ENCODE measurements around the gene RAB6B. TPM values are rescaled to one million over a fixed set of nuclear protein-coding genes. Genes with fewer than 3 reads are reported as not detected.

The RAB6B gene
- total RNA-seq, 1 donor from 2014 or later: 11.0 TPM

DNA sequence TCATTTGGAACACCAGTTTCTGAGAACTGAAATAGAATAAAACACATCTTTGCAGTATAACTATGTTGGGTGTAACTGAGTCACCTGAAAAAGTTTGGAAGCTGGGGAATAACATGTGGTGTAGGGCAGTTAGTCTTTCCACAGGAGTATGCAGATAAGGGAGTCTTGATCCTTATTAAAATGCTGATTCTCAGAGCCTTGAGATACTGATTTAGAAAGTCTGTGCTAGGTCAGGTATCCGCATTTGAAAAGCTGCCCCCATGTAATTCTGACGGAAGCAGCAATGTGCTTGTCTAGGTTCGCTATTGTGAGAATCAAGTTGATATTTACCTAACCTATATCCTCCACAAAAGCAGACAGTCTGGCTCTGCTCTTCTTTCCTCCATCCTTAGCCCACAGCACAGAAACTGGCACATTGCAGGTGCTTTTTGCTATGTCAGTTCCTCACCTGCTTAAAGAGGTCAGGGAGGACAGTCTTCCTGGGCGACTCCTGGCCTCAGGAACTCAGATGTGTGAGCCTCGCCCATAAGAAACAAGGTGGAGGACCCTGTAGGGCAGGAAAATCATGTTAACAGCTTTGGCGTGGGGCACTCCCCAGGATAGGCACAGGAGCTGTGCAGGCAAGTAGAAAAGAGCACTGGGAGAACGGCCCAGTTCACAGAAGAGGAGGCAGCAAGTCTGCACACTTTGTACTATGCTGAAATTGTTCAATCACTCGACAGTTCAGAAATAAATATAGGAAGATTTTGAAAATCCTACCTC lies 117.7 kb downstream of the RAB6B start:
- Mint-ChIP-seq H3K4me1 (no peaks in the 10 kb centered on the region), H3K36me3 (no peaks in the 10 kb centered on the region), H3K9me3 (peaks cover 3% of the 10 kb centered on the region), H3K4me3 (no peak overlapping the region), H3K27me3 (ENCODE audit: low read depth) (peaks cover 35% of the 10 kb centered on the region), H3K27ac (no peak overlapping the region)
- no peak for DNase-seq (ENCODE audit: low spot score in 2 of 2, unreplicated experiment in 2 of 2)
- TF ChIP-seq, protein P1, sequence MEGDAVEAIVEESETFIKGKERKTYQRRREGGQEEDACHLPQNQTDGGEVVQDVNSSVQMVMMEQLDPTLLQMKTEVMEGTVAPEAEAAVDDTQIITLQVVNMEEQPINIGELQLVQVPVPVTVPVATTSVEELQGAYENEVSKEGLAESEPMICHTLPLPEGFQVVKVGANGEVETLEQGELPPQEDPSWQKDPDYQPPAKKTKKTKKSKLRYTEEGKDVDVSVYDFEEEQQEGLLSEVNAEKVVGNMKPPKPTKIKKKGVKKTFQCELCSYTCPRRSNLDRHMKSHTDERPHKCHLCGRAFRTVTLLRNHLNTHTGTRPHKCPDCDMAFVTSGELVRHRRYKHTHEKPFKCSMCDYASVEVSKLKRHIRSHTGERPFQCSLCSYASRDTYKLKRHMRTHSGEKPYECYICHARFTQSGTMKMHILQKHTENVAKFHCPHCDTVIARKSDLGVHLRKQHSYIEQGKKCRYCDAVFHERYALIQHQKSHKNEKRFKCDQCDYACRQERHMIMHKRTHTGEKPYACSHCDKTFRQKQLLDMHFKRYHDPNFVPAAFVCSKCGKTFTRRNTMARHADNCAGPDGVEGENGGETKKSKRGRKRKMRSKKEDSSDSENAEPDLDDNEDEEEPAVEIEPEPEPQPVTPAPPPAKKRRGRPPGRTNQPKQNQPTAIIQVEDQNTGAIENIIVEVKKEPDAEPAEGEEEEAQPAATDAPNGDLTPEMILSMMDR (IDR thresholded peaks at IDR 0.05; ENCODE audit: unreplicated experiment): no peak

DNA sequence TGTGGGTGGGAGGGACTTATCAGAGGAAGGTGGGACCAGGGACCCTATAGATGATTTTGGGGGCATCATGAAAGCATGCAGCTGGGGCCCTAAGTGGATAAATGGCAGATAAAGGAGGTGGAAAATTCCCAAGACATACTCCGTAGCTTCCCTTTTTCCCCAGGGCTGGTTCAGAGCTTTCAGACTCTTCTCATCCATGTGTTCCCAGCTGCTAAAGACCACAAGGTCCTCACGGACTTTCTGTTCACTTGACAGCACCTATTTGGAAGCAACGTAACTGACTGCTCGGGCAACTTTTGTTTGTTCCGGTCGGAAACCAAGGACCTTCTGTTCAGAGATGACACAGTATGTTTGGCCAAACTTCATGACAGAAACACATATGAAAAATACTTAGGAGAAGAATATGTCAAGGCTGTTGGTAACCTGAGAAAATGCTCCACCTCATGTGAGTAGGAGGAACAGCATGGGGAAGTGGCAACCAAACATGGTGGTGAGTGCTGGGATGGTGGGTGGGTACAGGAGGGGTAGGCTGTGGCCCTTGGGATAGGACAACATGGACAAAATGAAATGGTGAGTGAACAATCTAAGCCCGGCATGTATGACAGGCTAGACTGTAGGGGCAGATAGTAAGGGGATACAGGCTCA lies 118.8 kb downstream of the RAB6B start:
- H3K36me3 Mint-ChIP-seq: no peaks in the 10 kb centered on the region
- H3K9me3 Mint-ChIP-seq: no peaks in the 10 kb centered on the region
- TF ChIP-seq, protein P1 (IDR thresholded peaks at IDR 0.05; ENCODE audit: unreplicated experiment): no peak
- no peak for DNase-seq (ENCODE audit: low spot score in 2 of 2, unreplicated experiment in 2 of 2)
- no peak overlapping the region for H3K4me3 Mint-ChIP-seq
- peaks cover 38% of the 10 kb centered on the region for H3K27me3 Mint-ChIP-seq (ENCODE audit: low read depth)
- H3K4me1 Mint-ChIP-seq: no peaks in the 10 kb centered on the region
- H3K27ac Mint-ChIP-seq: no peak overlapping the region

DNA sequence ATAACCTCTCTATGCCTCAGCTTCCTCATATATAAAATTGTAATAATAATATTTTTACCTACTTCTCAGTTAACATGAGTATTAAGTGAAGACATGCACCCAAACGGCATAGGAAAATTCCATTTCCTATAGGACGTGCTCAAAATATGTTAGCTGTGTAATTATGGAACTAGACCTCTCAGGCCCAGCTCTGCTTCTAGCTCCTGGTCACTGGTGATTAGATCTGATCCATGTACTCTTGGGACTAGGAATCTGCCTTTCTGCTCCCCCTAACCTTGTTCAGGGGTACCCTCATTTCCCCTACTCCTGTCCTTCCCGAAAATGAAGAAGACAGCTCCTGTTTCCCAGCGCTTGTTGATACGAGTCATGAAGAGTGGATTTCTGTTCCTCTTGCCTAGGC lies 119.8 kb downstream of the RAB6B start:
- DNase-seq (ENCODE audit: low spot score in 2 of 2, unreplicated experiment in 2 of 2): no peak
- H3K27me3 Mint-ChIP-seq (ENCODE audit: low read depth): peaks cover 40% of the 10 kb centered on the region
- H3K9me3 Mint-ChIP-seq: no peaks in the 10 kb centered on the region
- no peaks in the 10 kb centered on the region for H3K4me1 Mint-ChIP-seq
- no peaks in the 10 kb centered on the region for H3K36me3 Mint-ChIP-seq
- no peak overlapping the region for H3K27ac Mint-ChIP-seq
- TF ChIP-seq, protein P1 (IDR thresholded peaks at IDR 0.05; ENCODE audit: unreplicated experiment): no peak
- no peak overlapping the region for H3K4me3 Mint-ChIP-seq

DNA sequence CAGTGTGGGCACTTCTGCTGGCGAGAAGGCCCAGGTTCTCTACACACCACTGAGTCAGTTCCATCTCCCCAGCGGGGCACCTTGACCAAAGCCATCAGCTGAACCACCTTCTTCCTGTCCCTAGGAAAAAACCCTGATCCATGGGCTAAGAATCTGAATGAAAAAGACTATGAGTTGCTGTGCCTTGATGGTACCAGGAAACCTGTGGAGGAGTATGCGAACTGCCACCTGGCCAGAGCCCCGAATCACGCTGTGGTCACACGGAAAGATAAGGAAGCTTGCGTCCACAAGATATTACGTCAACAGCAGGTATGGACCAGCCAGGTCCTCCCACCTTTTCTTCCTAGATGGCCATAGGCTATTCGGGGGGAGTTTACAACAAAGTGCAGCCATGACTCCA lies 120.4 kb downstream of the RAB6B start:
- H3K4me1 Mint-ChIP-seq: no peaks in the 10 kb centered on the region
- no peaks in the 10 kb centered on the region for H3K9me3 Mint-ChIP-seq
- H3K27me3 Mint-ChIP-seq (ENCODE audit: low read depth): peaks cover 40% of the 10 kb centered on the region

More for the DNA sequence above, 120.4 kb downstream of the RAB6B start:
- TF ChIP-seq, protein P1 (IDR thresholded peaks at IDR 0.05; ENCODE audit: unreplicated experiment): no peak
- DNase-seq (ENCODE audit: low spot score in 2 of 2, unreplicated experiment in 2 of 2): no peak
- Mint-ChIP-seq H3K4me3 (no peak overlapping the region), H3K36me3 (no peaks in the 10 kb centered on the region), H3K27ac (no peak overlapping the region)

Other genes starting within 250 kb of the RAB6B start
- gene TOPBP1, start 233.9 kb downstream of the RAB6B start, total RNA-seq: 35.5 to 40.3 TPM (median 39.3 TPM) in 3 replicates
- 5.2 to 6.4 TPM (median 5.7 TPM) in 3 replicates for gene TF, start 149.5 kb downstream of the RAB6B start, total RNA-seq
- 41.8 to 45.7 TPM (median 42.5 TPM) in 3 replicates for gene SRPRB, start 90.1 kb downstream of the RAB6B start, total RNA-seq
- gene SLCO2A1, start 134.0 kb upstream of the RAB6B start, total RNA-seq: 20.5 to 25.5 TPM (median 24.1 TPM) in 3 replicates